Measurements from ENCODE around the gene CD247. TPM values are rescaled to one million over a fixed set of nuclear protein-coding genes. Genes with fewer than 3 reads are reported as not detected.

CD247 gene
- polyA plus RNA-seq, 4 donors: 0.37 to 0.87 (median 0.66) TPM

- DNase-seq (ENCODE audit: low read depth in 4 of 4, low spot score in 3 of 4): no peak
These were observed 53.3 kb downstream of the CD247 start for GRCh38 chr1:167465018-167465417.

- DNase-seq (ENCODE audit: low read depth in 4 of 4, low spot score in 3 of 4): no peak
These were observed 54.3 kb downstream of the CD247 start for GRCh38 chr1:167463875-167464575.

GRCh38 chr1:167463080-167463479, 55.2 kb downstream of the CD247 start:
- no peak for DNase-seq (ENCODE audit: low read depth in 4 of 4, low spot score in 3 of 4)

- DNase-seq (ENCODE audit: low read depth in 4 of 4, low spot score in 3 of 4): no peak
These were observed 56.0 kb downstream of the CD247 start for GRCh38 chr1:167462341-167462740.

- no peak for DNase-seq (ENCODE audit: low read depth in 4 of 4, low spot score in 3 of 4)
These were observed 57.5 kb downstream of the CD247 start for GRCh38 chr1:167460836-167461235.

GRCh38 chr1:167457936-167458584, 60.3 kb downstream of the CD247 start:
- DNase-seq (ENCODE audit: low read depth in 4 of 4, low spot score in 3 of 4): no peak

GRCh38 chr1:167456926-167457325, 61.4 kb downstream of the CD247 start:
- DNase-seq (ENCODE audit: low read depth in 4 of 4, low spot score in 3 of 4): no peak

GRCh38 chr1:167456524-167456923, 61.8 kb downstream of the CD247 start:
- no peak for DNase-seq (ENCODE audit: low read depth in 4 of 4, low spot score in 3 of 4)

- no peak for DNase-seq (ENCODE audit: low read depth in 4 of 4, low spot score in 3 of 4)
These were observed 62.4 kb downstream of the CD247 start for GRCh38 chr1:167455786-167456446.

- DNase-seq (ENCODE audit: low read depth in 4 of 4, low spot score in 3 of 4): no peak
These were observed 63.2 kb downstream of the CD247 start for GRCh38 chr1:167454894-167455785.

GRCh38 chr1:167454304-167454893, 63.9 kb downstream of the CD247 start:
- DNase-seq (ENCODE audit: low read depth in 4 of 4, low spot score in 3 of 4): no peak

- DNase-seq (ENCODE audit: low read depth in 4 of 4, low spot score in 3 of 4): no peak
These were observed 65.2 kb downstream of the CD247 start for GRCh38 chr1:167453123-167453522.

GRCh38 chr1:167452483-167452882, 65.8 kb downstream of the CD247 start:
- no peak for DNase-seq (ENCODE audit: low read depth in 4 of 4, low spot score in 3 of 4)

- DNase-seq (ENCODE audit: low read depth in 4 of 4, low spot score in 3 of 4): no peak
These were observed 67.5 kb downstream of the CD247 start for GRCh38 chr1:167450843-167451242.

- DNase-seq (ENCODE audit: low read depth in 4 of 4, low spot score in 3 of 4): no peak
These were observed 70.7 kb downstream of the CD247 start for GRCh38 chr1:167447521-167448136.

GRCh38 chr1:167446966-167447365, 71.4 kb downstream of the CD247 start:
- DNase-seq (ENCODE audit: low read depth in 4 of 4, low spot score in 3 of 4): no peak

- no peak for DNase-seq (ENCODE audit: low read depth in 4 of 4, low spot score in 3 of 4)
These were observed 74.6 kb downstream of the CD247 start for GRCh38 chr1:167443757-167444156.

GRCh38 chr1:167442854-167443565, 75.3 kb downstream of the CD247 start:
- DNase-seq (ENCODE audit: low read depth in 4 of 4, low spot score in 3 of 4): no peak

- peak in 1 of 4 donors; percentile 52 for DNase-seq (ENCODE audit: low read depth in 4 of 4, low spot score in 3 of 4)
These were observed 76.0 kb downstream of the CD247 start for GRCh38 chr1:167442142-167442848.
